HG03135 (cell line): ENCODE data around the gene SGTB.
"Not testable (repeated sequence)": the region's sequence is repeated elsewhere in the genome, so short reads cannot be mapped to it uniquely, and the experiment has no call there.

Experiments used
- ATAC-seq: cut with Tn5 transposase; IDR thresholded peaks from one replicate; pipeline ENCODE4 v1.9.1; 2021; ENCODE audit warnings: mild to moderate bottlenecking, moderate library complexity; ENCODE audit not compliant: unreplicated experiment

Gene SGTB

DNA sequence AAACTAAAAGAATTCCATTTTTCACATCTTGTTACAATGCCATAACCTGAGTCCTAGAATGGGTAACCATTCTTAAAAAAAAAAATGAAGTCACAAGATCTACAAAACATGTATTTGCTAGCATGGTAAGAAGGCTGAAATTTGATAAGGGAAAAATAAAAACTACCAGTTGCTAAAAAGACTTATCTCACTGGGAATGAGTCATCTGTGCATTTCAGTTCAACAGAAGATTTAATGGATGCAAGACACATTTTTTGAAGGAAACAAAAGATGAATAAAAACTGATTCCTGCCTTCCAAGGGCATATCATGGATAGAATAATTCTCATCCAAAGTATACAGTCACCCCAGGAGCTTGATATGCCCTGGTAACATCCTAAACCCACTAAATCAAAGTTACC, 47.2 kb downstream of the SGTB start:
- no peak for ATAC-seq

DNA sequence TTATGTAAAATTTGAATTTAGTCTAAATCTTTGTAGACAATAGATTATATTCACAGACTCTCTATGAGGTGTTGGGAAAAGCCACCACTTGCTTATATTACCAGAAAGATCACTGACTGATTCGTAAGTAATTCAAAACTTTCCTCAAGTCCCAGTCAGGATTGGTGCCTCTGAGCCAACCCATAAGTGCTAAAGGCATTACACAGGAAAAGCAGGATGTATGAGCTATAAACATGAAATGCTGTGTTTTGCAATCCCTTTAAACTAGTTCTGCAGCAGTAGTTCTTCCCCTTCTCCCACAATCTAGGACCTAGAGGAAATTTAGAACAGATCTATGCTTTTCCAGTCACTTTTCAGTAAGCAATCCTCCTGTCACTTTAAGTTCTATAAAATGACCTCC, 49.1 kb downstream of the SGTB start:
- no peak for ATAC-seq

DNA sequence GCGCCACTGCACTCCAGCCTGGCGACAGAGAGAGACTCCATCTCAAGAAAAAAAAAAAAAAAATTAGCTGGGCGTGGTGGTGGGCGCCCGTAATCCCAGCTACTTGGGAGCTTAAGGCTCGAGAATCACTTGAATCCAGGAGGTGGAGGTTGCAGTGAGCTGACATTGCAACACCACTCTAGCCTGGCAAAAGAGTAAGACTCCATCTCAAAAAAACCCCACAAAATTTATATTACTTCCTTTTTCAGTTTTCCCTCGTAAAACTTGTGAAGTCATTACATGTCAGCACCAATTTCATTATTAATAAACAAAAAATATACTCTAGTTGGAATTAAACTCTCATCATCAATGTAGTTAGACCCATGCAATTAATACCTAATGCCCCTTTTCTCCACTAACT, 53.2 kb downstream of the SGTB start:
- no peak for ATAC-seq

DNA sequence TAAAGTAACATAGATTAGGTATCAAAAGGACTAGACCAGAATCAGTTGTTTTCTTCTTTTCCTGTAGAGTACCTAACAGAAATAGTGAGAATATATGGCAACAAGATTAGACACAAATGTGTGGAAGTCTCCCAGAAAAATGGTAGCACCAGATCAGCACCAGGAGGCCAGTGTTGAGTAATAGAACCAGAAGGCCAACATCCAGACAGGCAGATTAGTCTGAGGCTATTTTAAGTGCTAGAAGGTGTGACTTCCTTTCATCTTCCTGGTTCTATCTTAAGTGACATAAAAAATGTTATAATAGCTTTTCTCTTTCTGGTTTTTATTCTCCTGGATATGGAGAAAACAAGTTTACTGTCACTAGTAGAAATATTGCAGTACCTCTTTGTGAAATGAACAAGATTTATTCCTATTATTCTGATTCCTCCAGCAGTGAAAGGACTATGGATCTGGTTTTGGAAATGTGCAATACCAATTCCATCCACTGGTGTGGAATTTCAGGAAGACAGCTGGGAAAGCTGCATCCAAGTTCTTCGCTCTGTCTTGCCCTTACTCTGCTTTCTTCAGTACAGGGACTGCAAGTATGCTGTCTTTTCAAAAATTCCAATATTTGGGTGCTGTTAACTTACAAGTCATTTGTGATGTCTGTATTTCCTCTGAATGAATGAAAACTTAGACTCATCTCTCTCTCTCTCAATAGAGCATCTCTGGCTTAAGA, 57.9 kb downstream of the SGTB start:
- ATAC-seq: no peak

DNA sequence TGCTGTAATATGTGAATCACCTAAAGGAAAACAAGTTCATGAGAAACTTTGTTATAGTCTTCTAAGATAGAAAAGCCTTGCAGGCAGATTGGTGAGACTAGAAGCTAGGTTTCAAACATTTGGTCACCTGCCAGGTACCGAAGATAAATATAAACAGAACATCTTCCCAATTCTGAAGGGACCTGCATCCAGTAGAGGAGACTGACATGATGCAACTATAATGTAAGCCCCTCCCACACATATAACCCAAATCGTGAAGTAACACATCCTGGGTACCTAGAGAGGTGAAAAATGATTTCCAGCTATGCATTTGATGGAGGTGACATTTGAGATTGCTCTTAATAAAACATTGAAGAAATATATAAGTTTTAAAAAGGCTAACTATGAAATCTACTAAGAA, 67.2 kb downstream of the SGTB start:
- no peak for ATAC-seq

DNA sequence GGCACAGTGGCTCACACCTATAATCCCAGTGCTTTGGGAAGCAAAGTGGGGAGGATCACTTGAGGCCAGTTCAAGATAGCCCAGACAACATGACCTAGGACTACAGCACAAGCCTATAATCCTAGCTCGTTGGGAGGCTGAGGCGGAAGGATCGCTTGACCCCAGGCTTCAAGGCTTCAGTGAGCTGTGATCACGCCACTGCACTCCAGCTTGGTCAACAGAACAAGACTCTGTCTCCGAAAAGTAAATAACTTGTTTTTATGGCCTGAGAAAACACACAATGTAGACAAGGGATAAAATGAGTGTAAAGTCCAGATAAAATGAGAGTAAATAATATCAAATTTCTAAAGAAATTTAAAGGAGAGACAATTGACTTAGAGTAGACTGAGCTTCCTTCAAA, 70.8 kb downstream of the SGTB start:
- no peak for ATAC-seq

DNA sequence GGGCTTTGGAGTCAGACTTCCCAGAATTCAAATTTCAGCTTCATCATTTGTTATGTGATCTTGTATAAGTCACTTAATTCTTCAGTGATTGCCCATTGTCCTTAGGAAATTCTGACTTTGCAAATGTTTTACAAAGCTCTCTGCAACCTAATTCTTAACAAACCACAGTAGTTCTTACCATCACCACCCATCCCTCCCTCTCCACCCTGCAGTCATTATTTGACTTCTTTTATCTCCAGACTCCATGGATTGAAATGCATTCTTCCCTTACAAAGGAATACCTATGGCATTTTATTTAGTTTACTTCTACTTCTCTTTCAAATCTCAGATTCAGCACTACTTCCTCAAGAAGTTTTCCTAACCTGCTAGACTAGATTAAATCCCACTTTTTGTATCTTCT, 74.0 kb downstream of the SGTB start:
- ATAC-seq: no peak

DNA sequence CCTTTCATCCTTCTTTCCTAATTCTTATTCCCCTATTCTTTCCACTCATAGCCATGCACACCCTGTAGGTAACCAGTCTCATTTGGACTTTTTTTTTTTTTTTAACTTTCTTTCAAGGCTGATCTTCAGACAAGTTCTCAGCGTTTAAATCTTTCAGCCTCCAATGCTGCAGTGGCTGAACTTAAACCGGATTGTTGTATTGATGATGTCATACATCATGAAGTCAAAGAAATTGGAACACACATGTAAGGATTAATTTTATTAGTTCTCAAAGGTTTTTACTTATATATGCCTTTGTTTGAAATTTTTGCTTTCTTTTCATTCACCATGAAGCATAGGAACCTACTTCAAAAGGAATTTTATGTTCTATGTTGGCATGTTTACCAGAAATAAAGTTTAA, 75.0 kb downstream of the SGTB start:
- ATAC-seq: no peak

DNA sequence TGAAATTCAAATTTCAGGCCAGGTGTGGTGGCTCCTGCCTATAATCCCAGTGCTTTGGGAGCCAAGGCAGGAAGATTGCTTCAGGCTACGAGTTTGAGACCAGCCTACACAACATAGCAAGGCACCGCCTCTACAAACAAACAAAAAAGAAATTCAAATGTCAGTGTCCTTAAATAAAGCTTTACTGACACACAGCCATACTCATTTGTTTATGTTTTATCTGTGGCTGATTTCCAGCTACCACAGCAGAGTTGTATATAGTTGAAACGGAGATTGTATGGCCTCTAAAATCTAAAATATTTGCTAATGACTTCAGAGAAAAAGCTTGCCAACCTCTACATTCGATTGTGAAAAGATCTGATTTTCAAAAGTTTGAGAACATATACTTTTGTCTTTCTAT, 81.7 kb downstream of the SGTB start:
- ATAC-seq: no peak

DNA sequence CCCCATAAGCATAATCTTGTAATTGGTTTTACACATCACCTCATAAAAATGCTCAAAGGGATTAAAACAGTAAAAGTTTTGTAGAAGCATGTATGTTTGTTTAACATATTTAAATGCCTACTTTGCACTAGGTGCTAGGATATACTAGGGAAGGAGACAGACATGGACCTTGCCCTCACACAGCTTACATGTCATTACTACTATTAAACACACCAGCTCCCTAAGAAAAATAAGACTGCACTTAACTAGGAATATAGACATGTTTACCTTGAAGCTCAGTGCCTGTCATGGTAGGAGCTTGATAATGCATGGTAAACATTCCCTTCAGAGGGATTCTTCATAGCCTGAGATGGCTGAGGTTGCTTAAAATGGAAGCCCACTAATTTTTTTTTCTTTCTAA, 90.9 kb downstream of the SGTB start:
- ATAC-seq: no peak

DNA sequence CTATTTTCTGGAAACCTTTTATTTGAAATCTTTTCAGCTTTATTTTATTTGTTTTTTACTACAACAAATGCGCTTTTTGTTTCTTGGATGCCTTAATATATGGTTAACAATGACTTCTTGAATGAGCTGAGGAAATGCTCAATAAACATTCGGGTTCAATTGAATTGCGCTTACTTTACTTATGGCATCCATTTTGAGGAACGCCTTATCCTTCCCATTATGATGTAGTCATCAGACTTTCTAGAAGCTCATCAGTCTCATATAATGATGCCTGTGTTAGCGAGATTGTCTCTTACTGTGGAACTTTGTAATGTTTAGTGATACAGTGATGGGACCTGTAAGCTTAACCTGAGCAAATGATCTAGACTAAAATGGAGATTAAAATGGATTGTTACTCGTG, 96.2 kb downstream of the SGTB start:
- ATAC-seq: no peak

DNA sequence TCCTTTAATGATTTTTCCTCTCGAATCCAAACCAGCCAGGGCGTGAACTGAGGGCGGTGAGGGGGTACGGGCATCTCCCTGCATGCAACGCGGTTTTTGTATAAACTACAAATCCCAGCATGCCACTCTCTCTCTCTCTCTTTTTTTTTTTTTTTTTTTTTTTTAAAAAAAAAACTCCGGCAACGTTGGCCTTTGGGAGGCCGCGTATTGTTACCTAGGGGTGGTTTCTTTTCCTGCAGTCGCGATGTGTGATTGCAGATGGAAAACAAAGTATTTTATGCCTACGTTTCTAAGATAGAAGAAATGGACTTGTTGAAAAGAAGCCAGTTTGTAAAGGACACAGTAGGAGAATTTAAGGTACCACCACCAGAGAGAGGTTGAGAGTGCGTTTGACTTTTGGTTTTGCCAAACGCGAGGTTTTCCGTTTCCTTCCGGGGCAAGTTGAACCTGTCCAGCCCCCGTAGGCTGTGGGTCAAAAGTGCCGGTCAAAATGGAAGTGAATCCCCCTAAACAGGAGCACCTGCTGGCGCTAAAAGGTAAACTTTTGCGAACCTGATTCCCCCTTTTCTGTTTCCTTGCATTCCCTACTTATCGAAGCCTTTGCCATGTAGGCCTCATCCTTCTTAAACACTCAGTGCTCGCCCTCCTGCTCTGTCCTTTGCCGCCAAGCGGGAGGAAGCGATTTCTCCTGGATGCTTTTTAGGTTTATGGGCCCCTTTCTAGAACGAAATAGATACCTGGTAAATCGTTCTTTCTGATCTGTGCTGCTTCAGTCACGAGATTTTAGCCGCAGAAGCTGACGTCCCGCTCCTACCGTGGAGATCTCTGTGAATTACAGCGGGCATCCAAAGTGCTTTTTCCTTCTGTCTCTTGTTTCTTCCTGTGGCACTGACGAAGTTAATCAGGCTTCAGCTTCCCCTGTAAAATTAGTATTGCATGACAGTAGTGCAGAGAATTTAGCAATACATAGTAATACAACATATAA, 97.0 kb downstream of the SGTB start, which contains the start of the genes SHLD3 and TRAPPC13:
Gene SHLD3 (plus strand): TSS at position 457 of the 985 bp plus-strand sequence. CDS start 4,561 bp downstream, outside the sequence.
Gene TRAPPC13 (plus strand): TSS at position 457 of the 985 bp plus-strand sequence. CDS start 34 bp downstream, at position 491.
- peak; percentile 68 for ATAC-seq

DNA sequence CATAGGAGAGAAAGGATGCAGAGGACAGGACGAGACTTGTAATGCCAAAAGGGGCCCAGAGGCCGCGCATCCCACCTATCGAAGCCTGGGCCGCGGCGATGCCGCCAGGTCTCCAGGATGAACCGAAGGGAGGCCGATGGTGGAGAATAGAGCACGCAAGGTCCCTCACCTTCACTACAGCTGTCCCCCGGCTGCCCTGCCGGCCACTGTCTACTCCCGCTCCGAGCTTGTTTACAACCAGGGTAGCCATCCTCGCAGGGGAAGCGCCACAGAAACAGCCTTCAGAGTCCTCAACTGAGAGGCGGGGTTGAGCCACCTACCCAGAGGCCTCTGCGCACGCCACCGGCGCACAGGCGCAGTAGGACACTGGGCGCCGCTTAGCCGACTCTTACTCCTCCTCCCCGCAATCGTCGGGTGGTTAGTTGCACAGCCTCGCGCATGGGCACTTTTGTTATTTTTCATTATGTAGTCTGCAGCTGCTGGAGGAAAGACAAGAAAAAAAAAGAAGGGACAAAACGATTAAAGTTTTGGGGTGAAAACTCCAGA, 97.8 kb downstream of the SGTB start, which contains the start of gene TRIM23:
Gene TRIM23 (minus strand): TSS at position 309 of the 546 bp plus-strand sequence. CDS start 59 bp downstream, at position 250.
- ATAC-seq: peak; percentile 94

DNA sequence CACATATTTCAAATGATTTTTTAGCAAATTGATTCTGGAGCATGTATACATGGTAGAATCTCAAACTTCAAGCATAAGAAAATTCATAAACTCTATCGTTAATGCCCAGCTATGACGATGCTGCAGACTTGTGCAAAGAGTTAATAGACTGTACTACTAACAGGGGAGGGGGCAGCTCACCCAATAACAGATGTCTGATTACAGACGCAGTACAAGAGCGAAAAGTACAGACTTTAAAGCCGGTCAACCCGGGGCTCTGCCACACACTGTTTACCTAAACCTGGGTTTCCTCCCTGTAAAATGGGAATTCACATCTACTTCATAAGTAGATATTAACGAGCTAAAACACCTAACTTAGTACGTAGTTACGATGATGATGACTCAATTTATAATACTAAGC, 98.4 kb downstream of the SGTB start:
- no peak for ATAC-seq

DNA sequence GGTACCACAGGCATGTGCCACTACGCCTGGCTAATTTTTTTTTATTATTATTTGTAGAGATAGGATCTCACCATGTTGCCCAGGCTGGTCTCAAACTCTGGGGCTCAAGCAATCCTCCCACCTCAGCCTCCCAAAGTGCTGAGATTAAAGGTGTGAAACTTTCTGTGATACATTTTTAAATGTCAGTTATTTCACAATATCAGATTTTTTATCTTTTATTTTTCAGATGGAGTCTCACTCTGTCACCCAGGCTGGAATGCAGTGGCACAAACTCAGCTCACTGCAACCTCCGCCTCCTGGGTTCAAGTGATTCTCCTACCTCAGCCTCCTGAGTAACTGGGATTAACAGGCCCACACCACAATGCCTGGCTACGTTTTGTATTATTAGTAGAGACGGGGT, 99.9 kb downstream of the SGTB start:
- not testable (repeated sequence) for ATAC-seq

DNA sequence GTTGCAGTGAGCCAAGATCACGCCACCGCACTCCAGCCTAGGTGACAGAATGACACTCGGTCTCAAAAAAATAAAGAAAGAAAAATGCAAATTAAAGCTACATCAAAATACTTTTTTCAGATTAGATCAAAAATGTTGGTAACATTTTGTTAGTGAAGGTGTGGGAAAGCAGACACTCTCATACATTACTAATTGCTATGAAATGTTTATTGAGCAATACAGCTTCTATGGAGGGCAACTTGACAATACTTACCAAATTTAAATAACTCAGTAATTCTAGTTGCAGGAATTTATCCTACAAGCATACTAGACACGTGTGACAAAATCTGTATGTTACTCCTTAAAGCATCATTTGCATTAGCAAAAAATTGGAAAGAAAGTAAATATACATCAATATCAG, 101.9 kb downstream of the SGTB start:
- no peak for ATAC-seq
